HEK293 (cell line): Measurements from ENCODE around the gene CXADR.

Source experiments
- CTCF ChIA-PET: fragments of 350-600 bp; formaldehyde crosslinking; extraction: SDS; loops from one replicate; lab custom pipeline; 2021; ENCODE audit warnings: antibody characterized with exemption; lab: Yijun Ruan, JAX
- POLR2A ChIA-PET: fragments of 300-600 bp; formaldehyde crosslinking; extraction: SDS; loops from one replicate; lab custom pipeline; 2020; ENCODE audit warnings: antibody characterized with exemption, inconsistent platforms; lab: Yijun Ruan, JAX
- H3K27ac ChIP-seq: fragments of 200-500 bp; sonication (Bioruptor generic); 2 replicates; pipeline ENCODE4 v1.5.1; 2014; ENCODE audit warnings: low read depth, low read length, control low read depth, inconsistent platforms; ENCODE audit errors: extremely low read depth
- H3K36me3 ChIP-seq, 2 experiments: fragments of 200-500 bp in 1 of 2; sonication (Bioruptor generic) in 1 of 2; 1 replicate in 1 of 2; 2 replicates in 1 of 2; pipeline ENCODE4 v1.5.1; 2014 to 2017; ENCODE audit warnings: inconsistent platforms in 2 of 2, low read length in 2 of 2; ENCODE audit not compliant: control insufficient read depth in 2 of 2, insufficient read depth in 1 of 2
- H3K4me1 ChIP-seq: fragments of 200-500 bp; sonication (Bioruptor generic); 2 replicates; pipeline ENCODE4 v1.5.1; 2014; ENCODE audit warnings: mild to moderate bottlenecking, low read length, inconsistent platforms; ENCODE audit not compliant: control insufficient read depth, insufficient read depth
- H3K4me3 ChIP-seq: 2 replicates; pipeline ENCODE4 v1.5.1; 2011; ENCODE audit warnings: low read depth, mild to moderate bottlenecking, control low read depth, low read length, moderate library complexity
- H3K9me3 ChIP-seq: fragments of 200-500 bp; sonication (Bioruptor generic); 2 replicates; pipeline ENCODE4 v1.5.1; 2014; ENCODE audit warnings: low read depth, low read length, inconsistent platforms; ENCODE audit not compliant: control insufficient read depth, insufficient read depth
- GLI4 ChIP-seq: fragments of 450-650 bp; formaldehyde crosslinking; IDR thresholded peaks from 2 replicates; pipeline ENCODE4 v1.5.1; 2016; ENCODE audit warnings: missing biosample characterization, missing genetic modification characterization
- ZFP3 ChIP-seq: fragments of 450-650 bp; formaldehyde crosslinking; IDR thresholded peaks from 2 replicates; pipeline ENCODE4 v1.5.1; 2016; ENCODE audit warnings: low read depth, missing biosample characterization, missing genetic modification characterization
- ZNF112 ChIP-seq: fragments of 450-650 bp; formaldehyde crosslinking; IDR thresholded peaks from 2 replicates; pipeline ENCODE4 v1.5.0; 2017; ENCODE audit warnings: missing biosample characterization, missing genetic modification characterization
- ZNF221 ChIP-seq: fragments of 450-650 bp; formaldehyde crosslinking; IDR thresholded peaks from 2 replicates; pipeline ENCODE4 v1.5.1; 2017; ENCODE audit warnings: missing biosample characterization, missing genetic modification characterization, borderline replicate concordance
- ZNF416 ChIP-seq: fragments of 450-650 bp; formaldehyde crosslinking; IDR thresholded peaks from 2 replicates; pipeline ENCODE4 v1.5.1; 2016; ENCODE audit warnings: missing biosample characterization, missing genetic modification characterization
- ZNF571 ChIP-seq: fragments of 450-650 bp; formaldehyde crosslinking; IDR thresholded peaks from 2 replicates; pipeline ENCODE4 v1.5.0; 2017; ENCODE audit warnings: missing biosample characterization, missing genetic modification characterization
- ZNF792 ChIP-seq: fragments of 450-650 bp; formaldehyde crosslinking; IDR thresholded peaks from 2 replicates; pipeline ENCODE4 v1.5.1; 2016; ENCODE audit warnings: missing biosample characterization, missing genetic modification characterization
- TF ChIP-seq, protein P1 (sequence below): fragments of 450-650 bp; formaldehyde crosslinking; IDR thresholded peaks from 2 replicates; pipeline ENCODE4 v1.5.1; 2016; ENCODE audit warnings: missing biosample characterization, missing genetic modification characterization
- TF ChIP-seq, protein P2 (sequence below): fragments of 450-650 bp; formaldehyde crosslinking; IDR thresholded peaks from 2 replicates; pipeline ENCODE4 v1.5.0; 2017; ENCODE audit warnings: missing biosample characterization, missing genetic modification characterization, borderline replicate concordance
- TF ChIP-seq, protein P3 (sequence below): fragments of 450-650 bp; formaldehyde crosslinking; IDR thresholded peaks from 2 replicates; pipeline ENCODE4 v1.5.1; 2016; ENCODE audit warnings: missing biosample characterization, missing genetic modification characterization, borderline replicate concordance
- TF ChIP-seq, protein P4 (sequence below): fragments of 450-650 bp; formaldehyde crosslinking; IDR thresholded peaks from 2 replicates; pipeline ENCODE4 v1.5.1; 2016; ENCODE audit warnings: missing biosample characterization, missing genetic modification characterization
- TF ChIP-seq, protein P5 (sequence below): fragments of 450-650 bp; formaldehyde crosslinking; IDR thresholded peaks from 2 replicates; pipeline ENCODE4 v1.5.1; 2016; ENCODE audit warnings: missing biosample characterization, missing genetic modification characterization
- TF ChIP-seq, protein P6 (sequence below): fragments of 450-650 bp; formaldehyde crosslinking; IDR thresholded peaks from 2 replicates; pipeline ENCODE4 v1.5.1; 2016; ENCODE audit warnings: missing biosample characterization, missing genetic modification characterization

Gene CXADR

DNA sequence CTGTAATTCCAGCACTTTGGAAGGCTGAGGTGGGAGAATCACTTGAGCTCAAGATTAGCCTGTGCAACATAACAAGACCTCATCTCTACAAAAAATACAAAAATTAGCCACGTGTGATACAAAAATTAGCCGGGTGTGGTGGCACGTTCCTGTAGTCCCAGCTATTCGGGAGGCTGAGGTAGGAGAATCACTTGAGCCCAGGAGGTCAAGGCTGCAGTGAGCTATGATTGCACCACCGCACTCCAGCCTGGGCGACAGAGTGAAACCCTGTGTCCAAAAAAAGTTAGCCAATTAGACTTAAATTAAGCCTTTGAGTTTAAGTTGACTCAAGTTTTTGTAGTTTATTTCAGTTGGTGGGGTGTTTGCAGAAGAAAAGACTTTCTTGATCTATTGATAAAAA lies 11.8 kb downstream of the CXADR start (continued):
- TF ChIP-seq, protein P1, sequence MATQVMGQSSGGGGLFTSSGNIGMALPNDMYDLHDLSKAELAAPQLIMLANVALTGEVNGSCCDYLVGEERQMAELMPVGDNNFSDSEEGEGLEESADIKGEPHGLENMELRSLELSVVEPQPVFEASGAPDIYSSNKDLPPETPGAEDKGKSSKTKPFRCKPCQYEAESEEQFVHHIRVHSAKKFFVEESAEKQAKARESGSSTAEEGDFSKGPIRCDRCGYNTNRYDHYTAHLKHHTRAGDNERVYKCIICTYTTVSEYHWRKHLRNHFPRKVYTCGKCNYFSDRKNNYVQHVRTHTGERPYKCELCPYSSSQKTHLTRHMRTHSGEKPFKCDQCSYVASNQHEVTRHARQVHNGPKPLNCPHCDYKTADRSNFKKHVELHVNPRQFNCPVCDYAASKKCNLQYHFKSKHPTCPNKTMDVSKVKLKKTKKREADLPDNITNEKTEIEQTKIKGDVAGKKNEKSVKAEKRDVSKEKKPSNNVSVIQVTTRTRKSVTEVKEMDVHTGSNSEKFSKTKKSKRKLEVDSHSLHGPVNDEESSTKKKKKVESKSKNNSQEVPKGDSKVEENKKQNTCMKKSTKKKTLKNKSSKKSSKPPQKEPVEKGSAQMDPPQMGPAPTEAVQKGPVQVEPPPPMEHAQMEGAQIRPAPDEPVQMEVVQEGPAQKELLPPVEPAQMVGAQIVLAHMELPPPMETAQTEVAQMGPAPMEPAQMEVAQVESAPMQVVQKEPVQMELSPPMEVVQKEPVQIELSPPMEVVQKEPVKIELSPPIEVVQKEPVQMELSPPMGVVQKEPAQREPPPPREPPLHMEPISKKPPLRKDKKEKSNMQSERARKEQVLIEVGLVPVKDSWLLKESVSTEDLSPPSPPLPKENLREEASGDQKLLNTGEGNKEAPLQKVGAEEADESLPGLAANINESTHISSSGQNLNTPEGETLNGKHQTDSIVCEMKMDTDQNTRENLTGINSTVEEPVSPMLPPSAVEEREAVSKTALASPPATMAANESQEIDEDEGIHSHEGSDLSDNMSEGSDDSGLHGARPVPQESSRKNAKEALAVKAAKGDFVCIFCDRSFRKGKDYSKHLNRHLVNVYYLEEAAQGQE (tag by site-specific recombination), result no peak

DNA sequence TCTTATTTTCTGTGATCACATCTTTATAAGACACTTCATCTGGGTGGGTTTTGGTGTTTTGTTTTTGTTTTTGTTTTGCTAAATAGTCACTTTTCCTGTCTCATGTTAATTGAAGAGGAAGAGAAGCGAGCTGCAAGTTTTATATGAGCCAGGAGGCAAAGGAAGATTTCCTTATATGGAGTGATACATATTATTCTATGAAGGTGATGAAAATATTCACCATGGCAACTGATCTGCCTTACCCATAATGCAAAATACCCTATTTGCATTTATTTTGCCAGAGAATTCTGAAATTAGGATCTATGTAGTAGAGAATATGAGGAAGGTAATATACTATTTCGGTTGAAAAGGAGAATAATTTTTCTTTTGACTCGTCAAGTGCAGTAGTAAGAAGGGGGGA lies 13.9 kb downstream of the CXADR start:
- Histone ChIP-seq H3K4me1 (peaks cover 27% of the 10 kb centered on the region), H3K4me3 (no peak overlapping the region)
- POLR2A ChIA-PET, result interaction anchor here (0.9 to 1.3 kb wide), 4 partner anchors 14 to 28 kb away, joined by 3 to 5 read pairs (median 4); partner anchors contain the start of gene CXADR
- TF ChIP-seq ZNF221 (tag by site-specific recombination) (no peak), ZNF416 (tag by site-specific recombination) (no peak), ZNF112 (tag by site-specific recombination) (no peak), ZNF571 (tag by site-specific recombination) (no peak), GLI4 (tag by site-specific recombination) (no peak), ZFP3 (no peak), ZNF792 (tag by site-specific recombination) (no peak)
- TF ChIP-seq, protein P2, sequence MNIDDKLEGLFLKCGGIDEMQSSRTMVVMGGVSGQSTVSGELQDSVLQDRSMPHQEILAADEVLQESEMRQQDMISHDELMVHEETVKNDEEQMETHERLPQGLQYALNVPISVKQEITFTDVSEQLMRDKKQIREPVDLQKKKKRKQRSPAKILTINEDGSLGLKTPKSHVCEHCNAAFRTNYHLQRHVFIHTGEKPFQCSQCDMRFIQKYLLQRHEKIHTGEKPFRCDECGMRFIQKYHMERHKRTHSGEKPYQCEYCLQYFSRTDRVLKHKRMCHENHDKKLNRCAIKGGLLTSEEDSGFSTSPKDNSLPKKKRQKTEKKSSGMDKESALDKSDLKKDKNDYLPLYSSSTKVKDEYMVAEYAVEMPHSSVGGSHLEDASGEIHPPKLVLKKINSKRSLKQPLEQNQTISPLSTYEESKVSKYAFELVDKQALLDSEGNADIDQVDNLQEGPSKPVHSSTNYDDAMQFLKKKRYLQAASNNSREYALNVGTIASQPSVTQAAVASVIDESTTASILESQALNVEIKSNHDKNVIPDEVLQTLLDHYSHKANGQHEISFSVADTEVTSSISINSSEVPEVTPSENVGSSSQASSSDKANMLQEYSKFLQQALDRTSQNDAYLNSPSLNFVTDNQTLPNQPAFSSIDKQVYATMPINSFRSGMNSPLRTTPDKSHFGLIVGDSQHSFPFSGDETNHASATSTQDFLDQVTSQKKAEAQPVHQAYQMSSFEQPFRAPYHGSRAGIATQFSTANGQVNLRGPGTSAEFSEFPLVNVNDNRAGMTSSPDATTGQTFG (tag by site-specific recombination), result no peak
- TF ChIP-seq, protein P3, sequence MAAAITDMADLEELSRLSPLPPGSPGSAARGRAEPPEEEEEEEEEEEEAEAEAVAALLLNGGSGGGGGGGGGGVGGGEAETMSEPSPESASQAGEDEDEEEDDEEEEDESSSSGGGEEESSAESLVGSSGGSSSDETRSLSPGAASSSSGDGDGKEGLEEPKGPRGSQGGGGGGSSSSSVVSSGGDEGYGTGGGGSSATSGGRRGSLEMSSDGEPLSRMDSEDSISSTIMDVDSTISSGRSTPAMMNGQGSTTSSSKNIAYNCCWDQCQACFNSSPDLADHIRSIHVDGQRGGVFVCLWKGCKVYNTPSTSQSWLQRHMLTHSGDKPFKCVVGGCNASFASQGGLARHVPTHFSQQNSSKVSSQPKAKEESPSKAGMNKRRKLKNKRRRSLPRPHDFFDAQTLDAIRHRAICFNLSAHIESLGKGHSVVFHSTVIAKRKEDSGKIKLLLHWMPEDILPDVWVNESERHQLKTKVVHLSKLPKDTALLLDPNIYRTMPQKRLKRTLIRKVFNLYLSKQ (tag by site-specific recombination), result no peak
- TF ChIP-seq, protein P4, sequence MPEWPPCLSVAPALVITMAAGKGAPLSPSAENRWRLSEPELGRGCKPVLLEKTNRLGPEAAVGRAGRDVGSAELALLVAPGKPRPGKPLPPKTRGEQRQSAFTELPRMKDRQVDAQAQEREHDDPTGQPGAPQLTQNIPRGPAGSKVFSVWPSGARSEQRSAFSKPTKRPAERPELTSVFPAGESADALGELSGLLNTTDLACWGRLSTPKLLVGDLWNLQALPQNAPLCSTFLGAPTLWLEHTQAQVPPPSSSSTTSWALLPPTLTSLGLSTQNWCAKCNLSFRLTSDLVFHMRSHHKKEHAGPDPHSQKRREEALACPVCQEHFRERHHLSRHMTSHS, result no peak
- TF ChIP-seq, protein P5, sequence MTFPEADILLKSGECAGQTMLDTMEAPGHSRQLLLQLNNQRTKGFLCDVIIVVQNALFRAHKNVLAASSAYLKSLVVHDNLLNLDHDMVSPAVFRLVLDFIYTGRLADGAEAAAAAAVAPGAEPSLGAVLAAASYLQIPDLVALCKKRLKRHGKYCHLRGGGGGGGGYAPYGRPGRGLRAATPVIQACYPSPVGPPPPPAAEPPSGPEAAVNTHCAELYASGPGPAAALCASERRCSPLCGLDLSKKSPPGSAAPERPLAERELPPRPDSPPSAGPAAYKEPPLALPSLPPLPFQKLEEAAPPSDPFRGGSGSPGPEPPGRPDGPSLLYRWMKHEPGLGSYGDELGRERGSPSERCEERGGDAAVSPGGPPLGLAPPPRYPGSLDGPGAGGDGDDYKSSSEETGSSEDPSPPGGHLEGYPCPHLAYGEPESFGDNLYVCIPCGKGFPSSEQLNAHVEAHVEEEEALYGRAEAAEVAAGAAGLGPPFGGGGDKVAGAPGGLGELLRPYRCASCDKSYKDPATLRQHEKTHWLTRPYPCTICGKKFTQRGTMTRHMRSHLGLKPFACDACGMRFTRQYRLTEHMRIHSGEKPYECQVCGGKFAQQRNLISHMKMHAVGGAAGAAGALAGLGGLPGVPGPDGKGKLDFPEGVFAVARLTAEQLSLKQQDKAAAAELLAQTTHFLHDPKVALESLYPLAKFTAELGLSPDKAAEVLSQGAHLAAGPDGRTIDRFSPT, result no peak
- TF ChIP-seq, protein P6, sequence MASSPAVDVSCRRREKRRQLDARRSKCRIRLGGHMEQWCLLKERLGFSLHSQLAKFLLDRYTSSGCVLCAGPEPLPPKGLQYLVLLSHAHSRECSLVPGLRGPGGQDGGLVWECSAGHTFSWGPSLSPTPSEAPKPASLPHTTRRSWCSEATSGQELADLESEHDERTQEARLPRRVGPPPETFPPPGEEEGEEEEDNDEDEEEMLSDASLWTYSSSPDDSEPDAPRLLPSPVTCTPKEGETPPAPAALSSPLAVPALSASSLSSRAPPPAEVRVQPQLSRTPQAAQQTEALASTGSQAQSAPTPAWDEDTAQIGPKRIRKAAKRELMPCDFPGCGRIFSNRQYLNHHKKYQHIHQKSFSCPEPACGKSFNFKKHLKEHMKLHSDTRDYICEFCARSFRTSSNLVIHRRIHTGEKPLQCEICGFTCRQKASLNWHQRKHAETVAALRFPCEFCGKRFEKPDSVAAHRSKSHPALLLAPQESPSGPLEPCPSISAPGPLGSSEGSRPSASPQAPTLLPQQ (tag by site-specific recombination), result no peak
- TF ChIP-seq, all 188 proteins: peak for 0
- CTCF ChIA-PET, result interaction anchor here (1.0 to 1.4 kb wide), 2 partner anchors 13 to 28 kb away, joined by 3 to 4 read pairs; no protein-coding TSS in a partner anchor
- no peaks in the 10 kb centered on the region; a peak in 1 of 3 replicates for H3K36me3 ChIP-seq
- no peak overlapping the region for H3K27ac ChIP-seq
- no peaks in the 10 kb centered on the region for H3K9me3 ChIP-seq
